Gastrocnemius medialis (tissue), 4 donors: ENCODE data around the gene RALY.

Experiments used
- POLR2A ChIP-seq, 2 donors: fragments of 450-650 bp; IDR thresholded peaks; one replicate each; pipeline ENCODE4 v1.6.1; 2017; ENCODE audit warnings: antibody characterized with exemption in 2 of 2, mild to moderate bottlenecking in 2 of 2, moderate library complexity in 2 of 2
- TF ChIP-seq, protein P1 (sequence below), 5 experiments: fragments of 450-650 bp in 3 of 5; fragments of 200-600 bp in 2 of 5; sonication (generic) in 2 of 5; IDR thresholded peaks in 4 of 5; conservative IDR thresholded peaks in 1 of 5; 1 replicate in 4 of 5; 2 replicates in 1 of 5; pipeline ENCODE4 v1.5.1; 2016 to 2019; ENCODE audit warnings: antibody characterized with exemption in 5 of 5, mild to moderate bottlenecking in 3 of 5, moderate library complexity in 3 of 5

GRCh38 chr20:34040300-34040995, 46.7 kb downstream of the RALY start:
- TF ChIP-seq, protein P1, sequence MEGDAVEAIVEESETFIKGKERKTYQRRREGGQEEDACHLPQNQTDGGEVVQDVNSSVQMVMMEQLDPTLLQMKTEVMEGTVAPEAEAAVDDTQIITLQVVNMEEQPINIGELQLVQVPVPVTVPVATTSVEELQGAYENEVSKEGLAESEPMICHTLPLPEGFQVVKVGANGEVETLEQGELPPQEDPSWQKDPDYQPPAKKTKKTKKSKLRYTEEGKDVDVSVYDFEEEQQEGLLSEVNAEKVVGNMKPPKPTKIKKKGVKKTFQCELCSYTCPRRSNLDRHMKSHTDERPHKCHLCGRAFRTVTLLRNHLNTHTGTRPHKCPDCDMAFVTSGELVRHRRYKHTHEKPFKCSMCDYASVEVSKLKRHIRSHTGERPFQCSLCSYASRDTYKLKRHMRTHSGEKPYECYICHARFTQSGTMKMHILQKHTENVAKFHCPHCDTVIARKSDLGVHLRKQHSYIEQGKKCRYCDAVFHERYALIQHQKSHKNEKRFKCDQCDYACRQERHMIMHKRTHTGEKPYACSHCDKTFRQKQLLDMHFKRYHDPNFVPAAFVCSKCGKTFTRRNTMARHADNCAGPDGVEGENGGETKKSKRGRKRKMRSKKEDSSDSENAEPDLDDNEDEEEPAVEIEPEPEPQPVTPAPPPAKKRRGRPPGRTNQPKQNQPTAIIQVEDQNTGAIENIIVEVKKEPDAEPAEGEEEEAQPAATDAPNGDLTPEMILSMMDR (IDR thresholded peaks at IDR 0.05 in 4 of 5, conservative IDR thresholded peaks at IDR 0.05 in 1 of 5): no peak
- peak in 1 of 2 donors; percentile 27 for TF ChIP-seq POLR2A (IDR thresholded peaks at IDR 0.05)
